ENCODE measurements around the gene ARPC1B.
"Not testable (repeated sequence)": the region's sequence is repeated elsewhere in the genome, so short reads cannot be mapped to it uniquely, and the experiment has no call there.

ARPC1B gene

DNA sequence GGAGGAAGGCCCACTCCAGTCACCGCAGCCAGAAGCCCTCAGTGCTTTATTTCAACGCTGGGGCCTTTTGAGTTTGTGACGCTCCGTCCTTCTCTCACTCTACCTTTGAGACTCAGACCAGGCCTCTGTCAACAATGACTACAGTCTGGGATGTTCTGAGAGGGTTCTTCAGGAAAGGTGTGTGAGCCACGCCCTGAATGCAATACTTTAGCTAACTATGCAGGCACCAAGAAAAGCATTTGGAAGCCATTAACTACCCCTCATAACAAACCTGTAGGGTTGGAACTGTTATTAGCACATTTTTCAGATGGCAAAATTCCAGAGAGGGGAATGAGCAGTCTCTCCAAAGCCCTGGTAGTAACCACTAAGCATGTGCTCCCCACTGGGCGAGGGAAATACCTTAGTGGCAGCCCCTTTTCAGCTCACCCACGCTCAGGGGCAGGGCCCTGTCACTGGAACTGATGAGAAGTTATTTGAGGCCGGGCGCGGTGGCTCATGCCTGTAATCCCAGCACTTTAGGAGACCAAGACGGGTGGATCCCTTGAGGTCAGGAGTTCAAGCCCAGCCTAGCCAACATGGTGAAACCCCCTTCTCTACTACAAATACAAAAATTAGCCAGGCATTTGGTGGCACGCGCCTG, 5.7 kb upstream of the ARPC1B start:
- no peak for DNase-seq (ENCODE audit: low spot score)

- no peak for DNase-seq (ENCODE audit: low spot score)
Observed at GRCh38 chr7:99369767-99370391, 4.7 kb upstream of the ARPC1B start.

- DNase-seq (ENCODE audit: low spot score), result no peak
Observed at GRCh38 chr7:99371376-99371920, 3.1 kb upstream of the ARPC1B start.

DNA sequence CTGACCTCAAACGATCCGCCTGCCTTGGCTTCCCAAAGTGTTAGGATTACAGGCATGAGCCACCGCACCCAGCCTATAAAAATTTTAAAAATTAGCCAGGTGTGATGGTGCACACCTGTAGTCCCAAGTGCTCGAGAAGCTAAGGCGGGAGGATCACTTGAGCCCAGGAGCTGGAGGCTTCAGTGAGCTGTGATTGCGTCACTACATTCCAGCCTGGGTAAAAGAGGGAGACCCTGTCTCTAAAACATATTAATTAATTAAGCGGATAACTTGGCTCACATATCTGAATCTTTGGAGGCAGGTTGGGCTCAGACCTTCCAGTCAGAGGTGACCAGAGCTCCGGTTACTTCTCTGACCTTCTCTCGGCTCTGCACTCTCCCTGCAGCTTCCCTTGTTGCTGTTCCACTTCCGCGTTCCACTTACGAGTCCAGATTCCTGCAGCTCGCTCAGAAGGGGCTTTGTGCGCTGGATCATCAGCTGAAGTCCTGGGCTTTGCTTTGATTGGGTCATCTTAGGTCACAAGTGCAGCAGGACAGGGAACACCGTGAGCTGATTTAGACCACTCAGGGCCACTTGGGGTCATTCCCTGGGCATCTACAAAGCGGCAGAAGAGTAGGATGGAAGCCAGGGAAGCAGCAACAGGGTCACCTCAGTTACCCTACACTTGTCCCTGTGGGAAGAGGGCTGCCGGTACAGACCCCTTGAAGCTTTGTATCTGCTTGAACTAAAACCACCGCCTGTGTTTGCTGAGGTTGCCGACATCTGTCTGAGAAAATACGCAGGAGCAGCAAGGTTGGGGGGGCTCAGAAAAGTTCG, 2.0 kb upstream of the ARPC1B start:
- DNase-seq (ENCODE audit: low spot score), result no peak

- no peak for DNase-seq (ENCODE audit: low spot score)
Observed at GRCh38 chr7:99373091-99374066, 1.2 kb upstream of the ARPC1B start.

DNA sequence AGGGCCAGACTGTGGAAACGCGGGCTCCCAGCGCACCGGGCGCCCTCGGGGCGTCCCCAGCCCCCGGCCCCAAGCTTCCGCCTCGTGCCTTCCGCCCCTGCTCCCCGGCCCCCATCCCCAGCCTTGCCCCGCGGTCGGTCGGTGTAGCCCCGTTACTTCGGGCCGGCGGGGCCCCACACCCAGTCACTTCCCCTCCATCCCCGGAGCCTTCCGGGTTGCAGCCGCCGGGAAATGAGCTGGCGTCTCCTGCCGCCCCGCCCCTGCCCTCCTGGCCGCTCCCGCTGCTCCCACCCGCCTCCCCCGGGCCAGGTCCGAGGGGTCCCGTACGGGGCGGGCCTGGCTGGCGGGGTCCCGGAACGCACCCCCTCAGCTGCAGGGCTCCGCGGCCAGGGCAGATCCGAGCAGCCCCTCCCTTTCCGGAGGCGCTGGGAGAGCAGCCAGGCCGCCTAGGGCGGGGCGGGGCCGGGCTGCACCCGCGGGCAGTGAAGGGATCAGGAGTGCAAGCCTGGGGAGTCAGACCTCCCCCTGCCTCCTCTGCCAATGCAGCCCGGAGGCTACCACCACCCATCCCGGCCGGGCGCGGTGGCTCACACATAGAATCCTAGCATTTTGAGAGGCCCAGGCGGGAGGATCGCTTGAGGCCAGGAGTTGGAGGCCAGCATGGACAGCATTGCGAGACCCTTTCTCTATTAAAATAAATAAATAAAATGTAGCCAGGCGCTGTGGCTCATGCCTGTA, 709 bp downstream of the ARPC1B start:
- DNase-seq (ENCODE audit: low spot score), result peak; percentile 74

DNA sequence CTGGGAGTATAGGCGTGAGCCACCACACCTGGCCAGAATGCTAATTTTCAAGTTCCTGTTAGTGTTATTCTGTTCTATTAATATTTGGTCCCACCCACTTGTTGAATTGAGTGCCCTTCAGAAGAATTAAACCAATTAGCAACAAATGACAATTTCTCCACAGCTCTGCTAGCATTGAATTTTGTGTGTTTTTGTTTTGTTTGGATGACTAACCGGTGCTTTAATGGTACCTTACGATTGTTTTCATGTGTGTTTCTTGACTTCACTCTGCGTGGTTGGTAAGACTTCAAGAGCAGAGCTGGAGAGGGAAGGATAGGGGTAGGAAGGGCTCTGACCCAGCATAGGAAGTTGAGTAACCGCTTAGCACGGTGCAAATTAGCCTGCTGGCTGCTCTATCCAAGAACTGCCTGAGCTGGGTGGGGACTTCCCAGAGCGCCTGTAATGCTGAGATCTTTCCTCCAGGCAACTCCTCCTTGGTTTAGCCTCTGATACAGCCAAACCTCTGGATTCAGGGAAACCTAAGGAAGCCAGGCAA, 4.6 kb downstream of the ARPC1B start:
- DNase-seq (ENCODE audit: low spot score), result peak; percentile 65

GRCh38 chr7:99379693-99380031, 5.1 kb downstream of the ARPC1B start:
- DNase-seq (ENCODE audit: low spot score), result not testable (repeated sequence)

DNA sequence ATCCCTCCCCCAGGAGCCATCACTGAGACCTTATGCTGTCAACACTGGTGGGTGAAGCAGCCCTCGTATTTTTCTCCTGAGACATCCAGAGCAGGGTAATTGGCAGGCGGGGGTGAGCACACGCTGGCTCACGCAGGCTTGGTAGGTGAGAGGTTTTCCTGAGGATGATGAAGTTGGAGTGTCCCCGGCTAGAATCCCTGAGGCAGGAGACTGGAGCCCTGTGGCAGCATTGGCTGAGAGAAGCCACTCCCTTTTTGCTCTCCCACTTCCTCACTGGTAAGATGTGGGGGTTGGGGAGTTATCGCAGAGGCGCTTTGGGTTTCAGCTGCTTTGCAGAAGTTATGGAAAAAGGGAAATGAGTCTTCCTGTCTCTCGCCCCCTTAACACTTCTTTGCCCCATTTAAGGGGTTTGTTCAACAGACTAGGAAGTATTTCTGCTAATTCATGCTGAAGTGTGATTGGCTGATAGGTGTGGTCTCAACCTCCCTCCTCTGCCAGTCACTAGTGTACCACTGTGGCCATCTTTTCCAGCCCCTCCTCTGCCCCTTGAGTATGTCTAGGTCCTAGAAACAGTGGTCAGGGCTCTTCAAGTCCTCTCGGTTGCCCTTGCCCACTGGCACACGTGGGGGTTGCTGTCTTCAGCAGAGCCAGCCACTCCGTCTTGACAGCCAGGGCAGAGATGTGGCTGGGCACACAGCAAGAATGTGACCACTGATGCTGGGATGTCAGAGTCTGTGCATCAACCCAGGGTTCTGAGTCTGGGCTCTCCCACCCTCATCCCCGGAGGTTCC, 5.7 kb downstream of the ARPC1B start:
- peak; percentile 59 for DNase-seq (ENCODE audit: low spot score)

GRCh38 chr7:99380823-99381663, 6.5 kb downstream of the ARPC1B start:
- peak; percentile 95 for DNase-seq (ENCODE audit: low spot score)

GRCh38 chr7:99381664-99382075, 7.1 kb downstream of the ARPC1B start:
- DNase-seq (ENCODE audit: low spot score), result no peak

GRCh38 chr7:99383203-99383602, 8.7 kb downstream of the ARPC1B start:
- DNase-seq (ENCODE audit: low spot score), result no peak

DNA sequence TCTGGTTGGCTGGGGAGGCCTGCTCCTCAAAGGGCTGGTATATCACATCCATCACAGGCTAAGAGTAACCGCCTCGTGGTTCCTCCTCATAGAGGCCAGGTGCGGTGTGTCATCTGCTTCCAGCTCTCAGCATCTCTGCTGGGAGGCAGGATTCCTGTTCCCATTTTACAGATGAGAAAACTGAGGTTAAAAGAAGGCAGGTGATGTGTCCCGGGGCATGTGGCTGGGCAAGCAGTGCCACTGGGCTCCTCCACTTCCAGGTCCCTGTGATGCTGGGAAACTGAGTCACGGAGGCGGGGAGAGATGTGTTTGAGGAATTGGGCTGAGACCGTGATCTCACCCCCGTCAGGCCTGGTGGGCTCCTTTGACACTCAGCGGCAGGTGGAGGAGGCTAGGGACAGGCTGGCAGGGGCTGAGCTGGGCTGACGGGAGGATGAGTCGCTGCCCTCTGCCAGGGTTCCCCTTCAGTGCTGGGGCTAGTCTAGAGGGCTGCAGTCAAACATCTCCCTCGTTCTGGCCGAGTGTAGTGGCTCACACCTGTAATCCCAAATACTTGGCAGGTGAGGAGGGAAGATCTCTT, 9.4 kb downstream of the ARPC1B start:
- DNase-seq (ENCODE audit: low spot score), result no peak

DNA sequence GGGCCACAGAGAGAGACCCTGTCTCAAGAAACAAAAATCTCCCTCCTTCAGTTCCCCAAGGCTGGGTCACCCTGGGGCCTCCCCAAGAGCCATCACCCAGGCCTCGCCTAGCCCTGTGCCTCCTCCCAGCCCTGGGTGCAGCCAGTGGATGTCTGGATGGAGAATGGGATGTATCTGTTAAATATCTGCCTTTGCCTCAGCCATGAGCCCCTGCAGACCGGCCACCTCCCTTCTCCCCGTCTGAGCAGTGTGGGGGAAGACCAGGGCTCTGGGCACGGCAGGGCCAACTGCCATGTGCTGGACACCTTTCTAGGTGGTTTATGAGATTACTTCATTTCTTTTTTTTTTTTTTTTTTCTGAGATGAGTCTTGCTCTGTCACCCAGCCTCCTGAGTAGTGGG, 10.0 kb downstream of the ARPC1B start:
- no peak for DNase-seq (ENCODE audit: low spot score)

GRCh38 chr7:99385564-99385963, 11.0 kb downstream of the ARPC1B start:
- no peak for DNase-seq (ENCODE audit: low spot score)

GRCh38 chr7:99386584-99387238, 12.2 kb downstream of the ARPC1B start:
- no peak for DNase-seq (ENCODE audit: low spot score)

DNA sequence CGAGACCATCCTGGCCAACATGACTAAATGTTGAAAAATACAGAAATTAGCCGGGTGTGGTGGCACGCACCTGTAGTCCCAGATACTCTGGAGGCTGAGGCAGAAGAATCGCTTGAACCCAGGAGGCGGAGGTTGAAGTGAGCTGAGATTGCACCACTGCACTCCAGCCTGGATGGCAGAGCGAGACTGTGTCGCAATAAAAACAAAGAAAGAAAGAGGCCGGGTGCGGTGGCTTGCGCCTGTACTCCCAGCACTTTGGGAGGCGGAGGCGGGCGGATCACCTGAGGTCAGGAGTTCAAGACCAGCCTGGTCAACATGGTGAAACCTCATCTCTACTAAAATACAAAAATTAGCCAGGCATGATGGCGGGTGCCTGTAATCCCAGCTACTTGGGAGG, 12.7 kb downstream of the ARPC1B start:
- DNase-seq (ENCODE audit: low spot score), result not testable (repeated sequence)

- DNase-seq (ENCODE audit: low spot score), result no peak
Observed at GRCh38 chr7:99387912-99388311, 13.4 kb downstream of the ARPC1B start.

All from activated CD4-positive, alpha-beta T cell treated with anti-CD3 and anti-CD28 coated beads, Interleukin-2, Interleukin-4, amounts not matched to agents 100 ng/mL and 50 ng/mL, durations not matched to agents 16 hours and 8 hours (primary cell).